LHCN-M2 (cell line): Measurements from ENCODE around the gene VCX3B. TPM values are rescaled to one million over a fixed set of nuclear protein-coding genes. Genes with fewer than 3 reads are reported as not detected.
"Not testable (repeated sequence)": the region's sequence is repeated elsewhere in the genome, so short reads cannot be mapped to it uniquely, and the experiment has no call there.

Source experiments
- DNase-seq: peaks from one replicate; pipeline ENCODE4 v3.0.0-alpha.2; 2012; ENCODE audit warnings: low read depth
- polyA plus RNA-seq: library from polyadenylated mRNA; unstranded; fragments of >200 nt; gene quantifications from one replicate; pipeline ENCODE4 v1.2.1, GENCODE V29; 2012; ENCODE audit warnings: missing spikeins
- total RNA-seq: library from RNA; depleted of rRNA; stranded (reverse); fragments of >200 nt; gene quantifications from 2 replicates; pipeline ENCODE4 v1.2.3, GENCODE V29; 2014; rRNA removed

VCX3B gene
- total RNA-seq, result not detected in 2 replicates
- polyA plus RNA-seq, result not detected

GRCh38 chrX:8464530-8464929, at the start of gene VCX3B:
Gene VCX3B (plus strand): TSS chrX:8464830. CDS start chrX:8465451, 621 bp downstream.
- DNase-seq, result not testable (repeated sequence)

DNA sequence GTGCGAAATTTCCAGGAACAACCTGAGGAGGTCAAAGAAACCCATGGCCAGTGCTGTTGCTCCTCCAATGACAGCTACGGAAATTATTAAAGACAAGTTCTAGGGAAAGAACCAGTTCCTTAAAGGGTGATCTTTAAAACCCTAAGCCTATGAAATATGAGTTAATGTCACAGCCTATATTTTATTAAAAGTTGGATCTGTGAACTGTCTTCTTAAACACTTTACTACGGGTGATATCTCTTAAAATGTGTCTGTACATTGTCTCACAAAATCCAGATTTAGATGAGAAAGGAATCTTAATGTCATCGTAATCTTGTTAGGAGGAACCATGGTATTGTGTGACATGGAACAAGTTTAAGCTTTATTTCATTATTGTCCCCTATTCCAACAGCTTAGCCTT, 46.3 kb upstream of the VCX3B start:
- DNase-seq, result no peak

DNA sequence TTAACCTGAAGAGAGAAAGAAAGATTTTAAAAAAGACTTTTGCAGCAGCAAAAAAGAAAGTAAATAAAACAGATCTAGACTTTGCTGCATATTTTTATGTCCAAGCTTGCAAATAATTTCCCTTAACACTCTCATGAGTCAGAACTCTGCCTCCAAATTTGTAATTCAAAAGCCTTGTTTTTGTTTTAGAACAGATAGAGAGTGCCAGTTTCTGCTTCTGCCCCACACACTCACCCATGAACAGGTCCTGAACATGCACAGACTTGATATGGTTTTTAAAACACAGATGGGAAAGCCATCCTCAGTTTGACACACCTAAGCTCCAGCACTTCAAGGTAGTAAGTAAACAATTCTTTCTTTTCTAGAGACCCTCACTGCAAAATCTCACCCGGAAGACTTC, 39.7 kb upstream of the VCX3B start:
- DNase-seq, result no peak

GRCh38 chrX:8429692-8430249, 34.9 kb upstream of the VCX3B start:
- DNase-seq, result no peak

- DNase-seq, result no peak
Measured at GRCh38 chrX:8430444-8430843, 34.2 kb upstream of the VCX3B start.

GRCh38 chrX:8432396-8432795, 32.2 kb upstream of the VCX3B start:
- no peak for DNase-seq

- no peak for DNase-seq
Measured at GRCh38 chrX:8433109-8434062, 31.2 kb upstream of the VCX3B start.

- DNase-seq, result no peak
Measured at GRCh38 chrX:8447368-8447767, 17.3 kb upstream of the VCX3B start.

DNA sequence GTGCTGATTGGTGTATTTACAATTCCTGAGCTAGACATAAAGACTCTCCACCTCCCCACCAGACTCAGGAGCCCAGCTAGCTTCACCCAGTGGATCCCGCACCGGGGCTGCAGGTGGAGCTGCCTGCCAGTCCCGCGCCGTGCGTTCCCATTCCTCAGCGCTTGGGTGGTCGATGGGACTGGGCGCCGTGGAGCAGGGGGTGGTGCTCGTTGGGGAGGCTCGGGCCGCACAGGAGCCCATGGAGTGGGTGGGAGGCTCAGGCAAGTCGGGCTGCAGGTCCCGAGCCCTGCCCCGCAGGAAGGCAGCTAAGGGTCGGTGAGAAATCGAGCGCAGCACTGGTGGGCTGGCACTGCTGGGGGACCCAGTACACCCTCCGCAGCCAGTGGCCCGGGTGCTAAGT, 12.3 kb upstream of the VCX3B start:
- DNase-seq, result not testable (repeated sequence)

- DNase-seq, result no peak
Measured at GRCh38 chrX:8453611-8454010, 11.0 kb upstream of the VCX3B start.

DNA sequence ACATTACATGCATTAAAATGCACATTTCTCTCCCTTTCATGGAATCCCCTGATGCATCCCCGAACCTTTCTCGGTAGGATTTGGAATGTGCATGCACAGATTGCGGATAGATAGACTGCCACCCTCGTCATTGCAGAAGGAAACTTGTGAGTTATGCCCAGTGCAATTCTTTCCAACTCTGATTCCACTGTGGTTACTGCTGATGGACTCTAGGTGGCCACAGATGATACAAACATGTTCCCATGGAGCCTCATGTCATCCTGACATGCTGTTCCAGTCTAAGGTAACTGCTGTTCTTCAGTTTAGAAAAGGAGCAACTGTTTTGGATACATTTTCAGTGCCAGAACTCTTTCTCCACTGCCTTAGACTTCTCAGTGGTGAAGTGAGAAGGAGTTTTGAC, 9.1 kb upstream of the VCX3B start:
- no peak for DNase-seq

- no peak for DNase-seq
Measured at GRCh38 chrX:8462488-8462887, 2.1 kb upstream of the VCX3B start.

DNA sequence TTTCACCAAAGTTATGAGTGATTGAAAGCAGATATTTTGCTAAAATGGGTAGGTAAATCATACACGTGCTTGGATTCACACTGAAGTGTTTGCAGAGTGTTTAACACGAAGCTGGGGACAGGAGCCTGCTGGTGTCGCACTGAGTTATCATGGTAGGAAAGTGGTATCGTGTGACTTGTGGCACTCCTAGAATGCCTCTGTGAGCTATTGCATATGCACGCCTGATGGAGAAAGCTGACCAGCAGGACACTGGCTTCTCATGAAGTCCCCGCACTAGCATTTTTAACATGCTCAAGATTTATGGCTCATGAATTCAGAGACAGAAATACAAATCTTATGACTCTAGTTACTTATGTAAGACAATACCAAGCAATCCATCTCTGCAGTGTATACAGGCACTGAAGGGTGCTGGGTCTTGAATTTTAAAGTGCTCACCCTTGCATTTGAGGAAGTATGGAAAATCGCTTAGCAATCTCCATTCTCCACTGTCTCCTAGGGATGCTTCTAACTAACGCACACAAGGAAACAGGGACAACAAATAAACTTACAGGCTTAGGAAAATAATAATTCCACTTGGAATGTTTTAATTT, 19.8 kb downstream of the VCX3B start:
- DNase-seq, result no peak

DNA sequence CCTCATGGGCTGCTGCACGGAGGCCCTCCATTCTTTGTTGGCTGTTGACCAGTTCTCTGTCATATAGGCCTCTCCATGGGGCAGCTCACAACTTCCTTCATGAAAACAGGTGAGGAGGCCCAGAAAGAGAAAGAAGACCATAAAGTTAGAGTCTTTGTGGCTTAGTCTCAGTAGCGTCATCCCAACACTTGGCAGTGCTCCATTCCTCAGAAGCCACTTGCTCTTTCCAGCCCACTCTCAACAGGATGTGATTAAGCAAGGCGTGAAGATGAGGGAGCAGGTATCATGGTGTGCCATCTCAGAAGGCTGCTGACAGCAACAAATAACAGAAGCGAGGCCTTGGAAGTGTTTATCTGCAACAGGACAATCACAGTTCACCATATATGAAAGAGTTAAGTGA, 30.4 kb downstream of the VCX3B start:
- DNase-seq, result not testable (repeated sequence)

- no peak for DNase-seq
Measured at GRCh38 chrX:8500203-8500602, 35.6 kb downstream of the VCX3B start.

GRCh38 chrX:8502101-8502500, 37.5 kb downstream of the VCX3B start:
- not testable (repeated sequence) for DNase-seq

- no peak for DNase-seq
Measured at GRCh38 chrX:8504451-8504850, 39.8 kb downstream of the VCX3B start.
